C4-2B (cell line): ENCODE results near the gene GTF3C5.

Experiments used
- H3K27ac ChIP-seq: fragments of 450-650 bp; 2 replicates; pipeline ENCODE4 v1.5.1; 2017
- ZFX ChIP-seq: fragments of 450-650 bp; IDR thresholded peaks from 2 replicates; pipeline ENCODE4 v1.6.1; 2017
- TF ChIP-seq, protein P1 (sequence below): fragments of 450-650 bp; conservative IDR thresholded peaks from 2 replicates; pipeline ENCODE4 v1.5.1; 2017; ENCODE audit warnings: mild to moderate bottlenecking

GTF3C5 gene

DNA sequence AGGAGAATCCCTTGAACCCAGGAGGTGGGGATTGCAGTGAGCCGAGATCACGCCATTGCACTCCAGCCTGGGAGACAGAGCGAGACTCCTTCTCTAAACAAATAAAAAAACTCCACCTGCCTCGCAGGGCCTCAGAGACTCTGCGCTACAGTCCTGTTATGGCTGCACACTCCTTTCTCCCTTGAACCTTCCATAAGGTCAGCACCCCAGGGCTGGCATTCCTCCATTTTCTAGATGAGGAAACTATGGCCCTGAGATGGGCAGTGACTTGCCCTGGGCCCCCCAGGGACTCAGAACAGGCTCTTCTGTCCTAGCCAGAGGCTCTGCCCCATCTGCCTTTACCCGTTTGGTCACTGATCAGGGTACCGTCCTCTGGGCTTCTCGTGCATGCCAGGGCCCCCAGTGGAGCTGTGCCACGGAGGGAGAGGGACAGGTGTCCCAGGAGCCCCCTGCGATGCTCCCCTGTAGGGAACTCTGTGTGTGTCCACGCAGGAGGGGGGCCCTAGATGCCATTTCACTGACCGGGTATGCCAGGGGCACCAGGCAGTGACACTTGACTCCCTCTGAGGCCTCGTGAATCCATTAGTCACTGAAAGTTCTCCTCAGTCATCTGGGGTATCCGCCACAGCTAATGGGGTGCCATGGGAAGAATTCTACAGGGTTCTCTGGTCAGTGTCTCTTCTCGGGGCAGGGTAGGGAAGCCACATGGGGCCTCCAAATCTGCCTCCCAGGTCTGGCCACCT lies 74.1 kb downstream of the GTF3C5 start:
- no peak overlapping the region for H3K27ac ChIP-seq
- TF ChIP-seq, protein P1, sequence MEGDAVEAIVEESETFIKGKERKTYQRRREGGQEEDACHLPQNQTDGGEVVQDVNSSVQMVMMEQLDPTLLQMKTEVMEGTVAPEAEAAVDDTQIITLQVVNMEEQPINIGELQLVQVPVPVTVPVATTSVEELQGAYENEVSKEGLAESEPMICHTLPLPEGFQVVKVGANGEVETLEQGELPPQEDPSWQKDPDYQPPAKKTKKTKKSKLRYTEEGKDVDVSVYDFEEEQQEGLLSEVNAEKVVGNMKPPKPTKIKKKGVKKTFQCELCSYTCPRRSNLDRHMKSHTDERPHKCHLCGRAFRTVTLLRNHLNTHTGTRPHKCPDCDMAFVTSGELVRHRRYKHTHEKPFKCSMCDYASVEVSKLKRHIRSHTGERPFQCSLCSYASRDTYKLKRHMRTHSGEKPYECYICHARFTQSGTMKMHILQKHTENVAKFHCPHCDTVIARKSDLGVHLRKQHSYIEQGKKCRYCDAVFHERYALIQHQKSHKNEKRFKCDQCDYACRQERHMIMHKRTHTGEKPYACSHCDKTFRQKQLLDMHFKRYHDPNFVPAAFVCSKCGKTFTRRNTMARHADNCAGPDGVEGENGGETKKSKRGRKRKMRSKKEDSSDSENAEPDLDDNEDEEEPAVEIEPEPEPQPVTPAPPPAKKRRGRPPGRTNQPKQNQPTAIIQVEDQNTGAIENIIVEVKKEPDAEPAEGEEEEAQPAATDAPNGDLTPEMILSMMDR, result no peak
- TF ChIP-seq ZFX, result no peak

DNA sequence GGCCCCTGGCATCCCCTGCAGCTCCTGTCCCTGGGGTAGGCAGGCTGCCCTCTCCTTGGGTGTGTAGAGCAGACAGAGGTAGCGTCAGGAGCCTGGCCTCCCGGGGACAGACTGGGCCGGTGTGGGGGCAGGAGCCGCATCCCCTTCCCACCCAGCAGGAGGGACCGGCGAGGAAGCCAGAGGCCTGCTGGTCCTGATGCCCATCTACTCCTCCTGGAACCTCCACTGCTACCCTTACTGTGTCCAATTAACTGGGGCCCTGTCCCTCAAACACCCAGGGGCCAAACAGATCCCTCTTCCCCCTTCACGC lies 74.6 kb downstream of the GTF3C5 start:
- no peak for TF ChIP-seq ZFX
- TF ChIP-seq, protein P1, result no peak
- no peak overlapping the region for H3K27ac ChIP-seq

DNA sequence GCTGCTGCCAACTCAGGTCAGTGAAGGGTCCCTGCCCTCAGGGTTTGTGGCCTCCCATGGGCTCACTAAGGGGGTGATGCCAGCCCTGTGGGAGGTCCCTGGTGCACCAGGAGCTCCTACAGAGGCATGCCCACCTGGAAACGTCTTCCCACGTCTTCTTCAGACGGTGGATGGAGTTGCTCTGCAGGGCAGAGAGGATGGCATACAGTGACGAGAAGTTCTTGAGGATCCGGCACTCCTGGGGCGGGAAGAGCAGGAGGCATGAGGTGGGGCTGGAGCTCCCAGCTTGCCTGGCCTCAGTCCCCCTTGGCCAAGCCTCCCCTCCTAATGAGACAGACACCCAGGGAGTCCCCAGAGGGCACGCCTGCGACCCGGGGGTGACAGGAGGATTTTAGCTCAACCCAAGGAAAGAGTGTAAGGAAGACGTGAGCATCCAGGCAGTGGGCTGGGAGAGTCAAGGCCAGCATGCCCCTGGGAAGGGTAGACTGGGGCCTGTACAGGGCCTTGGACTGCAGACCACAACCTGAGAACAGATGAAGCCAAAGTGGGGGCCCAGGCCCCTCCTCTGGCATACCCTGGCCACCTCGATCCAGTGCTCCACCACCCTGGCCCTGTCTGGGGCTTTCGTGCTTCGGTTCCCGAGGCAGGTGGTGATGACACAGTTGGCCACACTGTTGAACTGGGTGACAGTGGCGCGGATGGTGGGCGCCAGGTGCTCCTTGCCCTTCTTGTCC lies 75.9 kb downstream of the GTF3C5 start:
- TF ChIP-seq, protein P1, result no peak
- no peak for TF ChIP-seq ZFX
- H3K27ac ChIP-seq, result no peak overlapping the region

DNA sequence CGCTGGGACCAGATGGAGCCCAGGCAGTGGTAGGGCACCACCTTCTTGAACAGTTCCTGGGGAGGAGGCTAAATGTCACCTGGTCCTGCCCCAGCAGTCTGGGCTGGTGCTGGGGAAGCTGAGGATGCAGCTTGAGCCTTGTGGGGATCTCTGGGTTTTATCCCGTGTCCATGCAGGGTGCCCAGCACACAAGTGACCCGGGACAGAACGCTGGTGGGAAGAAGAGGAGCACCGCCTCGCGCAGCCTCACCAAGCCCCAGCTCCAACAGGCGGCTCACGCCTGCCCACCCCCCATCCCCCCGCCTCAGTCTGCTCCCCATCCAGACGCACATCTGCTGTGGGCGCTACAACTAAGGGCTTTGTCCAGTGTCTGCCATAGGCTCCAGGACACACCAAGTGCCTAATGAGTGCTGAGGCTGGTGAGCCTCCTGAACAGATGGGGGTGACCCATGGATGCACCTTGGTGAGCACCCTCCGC lies 76.5 kb downstream of the GTF3C5 start:
- no peak overlapping the region for H3K27ac ChIP-seq
- TF ChIP-seq ZFX, result no peak
- TF ChIP-seq, protein P1, result no peak
